A673 (cell line): ENCODE results near the gene SLC24A4.

Source experiments
- CTCF ChIP-seq: fragments of 300-800, 200-600 bp; sonication (generic); conservative IDR thresholded peaks from 2 replicates; pipeline ENCODE4 v1.5.1; 2017; ENCODE audit warnings: low read depth, mild to moderate bottlenecking, antibody characterized with exemption, low read length, moderate library complexity, mixed read lengths
- EZH2 ChIP-seq: fragments of 200-600 bp; sonication (generic); IDR thresholded peaks from 2 replicates; pipeline ENCODE4 v1.6.1; 2017; ENCODE audit warnings: borderline replicate concordance, low read depth, mild to moderate bottlenecking, mixed read lengths, antibody characterized with exemption, low read length; ENCODE audit not compliant: poor library complexity, severe bottlenecking

GRCh38 chr14:92473261-92473968 lies 150.4 kb downstream of the SLC24A4 start:
- TF ChIP-seq CTCF (no peak), EZH2 (no peak)
